Measurements from ENCODE around the gene NDUFC2.
"Not testable (repeated sequence)": the region's sequence is repeated elsewhere in the genome, so short reads cannot be mapped to it uniquely, and the experiment has no call there.

Gene NDUFC2

DNA sequence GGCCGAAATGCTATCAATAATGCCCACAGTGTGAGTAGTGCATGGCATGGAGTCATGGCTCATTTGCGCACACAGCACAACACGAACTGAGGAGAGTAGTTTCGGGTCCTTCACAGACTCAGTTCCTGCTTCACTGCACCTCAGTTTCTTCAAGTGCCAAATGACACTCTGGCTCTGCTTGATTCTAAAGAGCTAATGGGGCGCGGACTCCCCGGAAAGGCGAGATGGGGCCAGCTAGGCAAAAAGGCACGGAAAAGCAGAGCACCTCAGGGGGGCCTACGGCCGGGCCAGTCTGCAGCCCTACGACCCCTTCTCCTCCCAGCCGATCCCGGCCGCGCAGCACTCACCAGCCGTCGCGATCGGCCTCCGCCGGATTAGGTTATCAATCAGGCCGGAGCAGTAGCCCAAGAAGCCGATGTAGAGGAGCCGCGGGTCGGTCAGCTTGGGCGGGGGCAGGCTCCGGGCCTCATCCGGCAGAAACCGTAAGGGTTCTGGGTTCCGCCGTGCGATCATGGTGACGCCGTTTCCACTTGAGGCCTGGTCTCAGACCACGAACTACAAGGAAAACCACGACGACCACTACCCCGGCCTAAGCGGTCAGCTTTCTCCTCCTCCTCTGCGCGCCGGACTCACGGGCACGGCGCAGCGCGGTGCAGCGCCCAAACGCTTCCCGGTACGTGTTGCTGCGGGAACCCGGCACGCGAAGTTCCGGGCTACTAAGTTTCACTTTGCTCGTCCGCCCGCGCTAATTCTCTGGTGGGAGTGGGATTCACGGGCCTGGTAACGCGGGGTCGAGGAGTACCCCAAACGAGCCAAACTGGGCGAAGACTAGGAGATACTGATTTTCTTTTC lies at the start of gene NDUFC2:
NDUFC2 (minus strand) TSS at position 631 of the 852 bp plus-strand sequence; CDS start at position 513, 118 bp downstream.
- peak; percentile 82 to 85 for DNase-seq

DNA sequence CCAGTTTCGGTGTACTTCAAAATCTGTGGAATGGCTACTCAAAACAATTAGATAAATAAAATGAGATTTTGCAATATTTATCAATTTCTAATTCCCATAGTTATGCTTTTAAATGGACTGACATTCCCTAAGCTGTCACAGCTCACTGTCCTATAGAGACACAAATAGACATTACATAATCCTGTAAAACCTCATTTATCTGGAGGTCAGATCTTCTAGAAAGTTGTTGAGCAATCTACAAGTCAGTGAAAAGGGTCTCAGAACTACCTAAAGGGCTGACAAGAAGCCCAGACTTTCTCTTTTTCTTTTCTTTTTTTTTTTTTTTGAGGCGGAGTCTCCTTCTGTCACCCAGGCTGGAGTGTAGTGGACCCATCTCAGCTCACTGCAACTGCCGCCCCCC lies 47.7 kb upstream of the NDUFC2 start:
- DNase-seq, result no peak

DNA sequence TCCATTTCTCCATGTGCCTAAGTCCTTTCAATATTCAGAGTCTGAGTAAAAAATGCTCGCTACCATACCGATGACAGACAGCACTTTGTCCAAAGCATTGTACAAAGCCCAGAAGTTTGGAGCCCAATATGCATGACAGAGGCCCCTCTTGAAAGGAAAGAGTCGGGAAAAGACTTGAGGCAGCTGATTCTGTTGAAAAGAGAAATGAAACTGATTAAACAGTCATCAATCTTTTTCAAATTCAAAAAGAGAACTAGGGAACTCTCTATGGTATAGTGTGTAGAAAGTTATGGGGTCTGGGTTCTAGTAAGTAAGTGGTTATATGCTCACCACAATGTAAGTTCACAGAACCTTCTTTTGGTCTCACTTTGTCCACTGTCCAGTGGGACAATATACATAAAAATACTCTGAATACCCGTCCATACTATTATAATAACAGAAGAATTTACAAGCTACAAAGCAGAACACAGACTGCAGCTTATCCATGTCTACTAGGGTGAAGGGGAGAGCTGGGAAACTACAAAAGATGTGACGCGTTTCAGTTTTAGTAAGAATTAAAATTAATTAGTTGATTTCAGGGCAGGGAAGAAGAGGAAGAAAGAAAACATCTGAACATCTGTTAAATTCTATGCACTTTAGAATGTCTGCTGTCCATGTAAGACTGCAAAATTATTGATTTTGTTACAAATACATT lies 33.1 kb upstream of the NDUFC2 start:
- no peak for DNase-seq

- no peak for DNase-seq
Observed at GRCh38 chr11:78111298-78111697, 31.6 kb upstream of the NDUFC2 start.

GRCh38 chr11:78110830-78111229 lies 31.2 kb upstream of the NDUFC2 start:
- DNase-seq, result no peak

- DNase-seq, result no peak
Observed at GRCh38 chr11:78110351-78110750, 30.7 kb upstream of the NDUFC2 start.

GRCh38 chr11:78109081-78110015 lies 29.7 kb upstream of the NDUFC2 start:
- DNase-seq, result no peak

DNA sequence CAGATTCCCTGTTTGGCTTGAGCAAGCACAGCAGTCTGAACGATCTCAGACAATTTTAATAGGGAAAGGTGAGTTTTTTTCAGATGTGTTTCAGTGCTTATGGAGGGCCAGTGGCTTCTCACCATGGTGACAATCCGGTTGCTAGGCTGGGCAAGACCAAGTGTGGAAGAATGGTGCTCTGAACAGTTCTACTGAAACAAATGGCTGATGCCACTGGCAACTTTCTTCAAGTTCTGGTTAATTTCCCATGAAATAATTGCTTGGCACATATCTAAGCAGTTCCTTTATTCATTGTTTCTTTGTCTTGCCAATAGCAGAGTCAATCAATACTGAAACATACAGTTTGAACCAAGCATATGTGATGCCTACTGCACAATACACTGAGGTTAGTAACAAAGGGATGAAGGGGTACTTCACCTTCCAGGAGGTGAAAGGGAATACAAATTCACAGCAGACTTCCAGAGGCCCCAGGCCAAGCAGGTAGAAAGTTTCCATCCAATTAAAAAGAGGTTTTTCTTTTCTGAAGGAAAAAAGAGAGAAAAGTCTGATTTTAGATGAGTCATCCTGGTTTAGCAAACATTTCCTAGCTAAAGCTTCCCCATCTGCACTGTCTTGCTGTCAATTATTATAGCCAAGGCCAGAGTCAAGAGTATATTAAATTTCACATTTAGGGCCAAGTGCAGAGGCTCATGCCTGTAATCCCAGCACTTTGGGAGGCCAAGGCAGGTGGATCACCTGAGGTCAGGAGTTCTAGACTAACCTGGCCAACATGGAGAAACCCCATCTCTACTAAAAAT lies 21.2 kb upstream of the NDUFC2 start:
- no peak for DNase-seq

DNA sequence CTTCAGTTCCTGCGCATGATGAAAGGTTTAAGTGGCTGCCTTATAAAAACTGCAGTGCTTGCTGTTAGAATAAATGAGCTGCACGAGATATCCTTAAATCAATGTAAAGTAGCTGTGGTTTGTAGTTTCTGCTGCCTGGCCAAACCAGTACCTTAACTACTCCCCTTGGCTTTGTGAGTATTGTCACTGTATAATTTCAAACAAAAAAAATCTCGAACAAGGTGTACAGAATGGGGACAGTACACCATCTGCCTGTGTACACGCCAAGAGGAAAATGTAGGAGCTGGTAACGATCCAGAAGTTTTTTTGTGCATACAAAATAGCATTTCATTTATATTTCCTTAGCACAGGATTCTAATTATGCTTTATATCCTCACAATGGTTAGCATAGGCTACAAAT lies 20.6 kb upstream of the NDUFC2 start:
- DNase-seq, result no peak

GRCh38 chr11:78099666-78100065 lies 20.0 kb upstream of the NDUFC2 start:
- no peak for DNase-seq

DNA sequence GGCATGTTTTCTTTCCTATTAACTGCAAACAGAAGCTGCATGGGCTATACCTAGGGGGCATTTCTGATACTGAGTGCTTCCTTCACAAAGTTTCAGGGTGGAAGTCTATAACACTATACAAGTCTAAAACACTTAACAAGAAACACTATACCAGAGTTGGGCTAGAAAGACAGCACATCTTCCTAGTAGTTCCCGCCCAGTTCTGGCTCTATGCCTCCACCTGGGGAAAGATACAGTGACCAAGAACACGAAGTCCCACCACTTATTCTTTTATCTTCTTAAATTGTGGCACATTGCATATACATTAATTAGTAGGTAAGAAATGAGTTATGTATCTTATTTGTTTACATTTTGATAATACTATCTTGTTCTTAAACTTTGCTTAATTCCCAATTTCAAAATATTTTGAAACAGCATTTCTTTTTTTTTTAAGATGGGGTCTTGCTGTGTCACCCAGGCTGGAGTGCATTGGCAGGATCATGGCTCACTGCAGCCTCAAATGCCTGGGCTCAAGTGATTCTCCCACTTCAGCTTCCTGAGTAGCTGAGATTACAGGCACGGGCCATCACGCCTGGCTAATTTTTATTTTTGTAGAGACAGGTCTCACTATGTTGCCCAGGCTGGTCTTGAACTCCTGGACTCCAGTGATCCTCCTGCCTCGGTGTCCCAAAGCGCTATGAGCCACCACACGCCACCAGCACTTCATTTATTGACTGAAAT lies 18.2 kb upstream of the NDUFC2 start:
- no peak for DNase-seq

- no peak for DNase-seq
Observed at GRCh38 chr11:78094250-78094649, 14.6 kb upstream of the NDUFC2 start.

DNA sequence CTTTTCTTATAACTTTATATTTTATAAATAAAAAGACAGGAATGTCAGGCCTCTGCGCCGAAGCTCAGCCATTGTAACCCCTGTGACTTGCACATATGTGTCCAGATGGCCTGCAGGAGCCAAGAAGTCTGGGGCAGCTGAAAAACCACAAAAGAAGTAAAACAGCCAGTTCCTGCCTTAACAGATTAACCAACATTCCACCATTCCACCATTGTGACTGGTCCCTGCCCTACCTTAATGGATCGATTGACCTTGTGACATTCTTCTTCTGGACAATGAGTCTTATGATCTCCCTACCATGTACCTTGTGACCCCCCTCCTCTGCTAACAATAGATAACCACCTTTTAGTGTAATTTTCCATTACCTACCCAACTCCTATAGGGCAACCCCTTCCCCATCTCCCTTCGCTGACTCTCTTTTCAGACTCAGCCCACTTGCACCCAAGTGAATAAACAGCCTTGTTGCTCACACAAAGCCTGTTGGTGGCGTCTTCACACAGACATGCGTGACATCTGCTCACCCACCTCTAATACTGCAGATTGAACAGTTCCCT lies 6.9 kb upstream of the NDUFC2 start:
- not testable (repeated sequence) for DNase-seq

- DNase-seq, result no peak
Observed at GRCh38 chr11:78085972-78086371, 6.3 kb upstream of the NDUFC2 start.

GRCh38 chr11:78084506-78084905 lies 4.8 kb upstream of the NDUFC2 start:
- DNase-seq, result not testable (repeated sequence)

DNA sequence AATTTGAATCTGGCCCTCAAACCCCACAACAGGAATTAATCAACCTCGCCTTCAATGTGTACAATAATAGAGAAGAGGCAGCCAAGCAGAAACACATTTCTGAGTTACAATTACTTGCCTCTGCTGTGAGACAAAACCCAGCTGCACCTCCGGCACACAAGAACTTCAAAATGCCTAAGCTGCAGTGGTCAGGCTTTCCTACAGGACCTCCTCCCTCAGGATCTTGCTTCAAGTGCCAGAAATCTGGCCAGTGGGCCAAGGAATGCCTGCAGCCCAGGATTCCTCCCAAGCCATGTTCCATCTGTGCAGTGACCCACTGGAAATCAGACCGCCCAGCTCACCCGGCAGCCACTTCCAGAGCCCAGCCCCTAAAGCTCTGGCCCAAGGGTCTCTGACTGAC lies 3.4 kb upstream of the NDUFC2 start:
- DNase-seq, result no peak

DNA sequence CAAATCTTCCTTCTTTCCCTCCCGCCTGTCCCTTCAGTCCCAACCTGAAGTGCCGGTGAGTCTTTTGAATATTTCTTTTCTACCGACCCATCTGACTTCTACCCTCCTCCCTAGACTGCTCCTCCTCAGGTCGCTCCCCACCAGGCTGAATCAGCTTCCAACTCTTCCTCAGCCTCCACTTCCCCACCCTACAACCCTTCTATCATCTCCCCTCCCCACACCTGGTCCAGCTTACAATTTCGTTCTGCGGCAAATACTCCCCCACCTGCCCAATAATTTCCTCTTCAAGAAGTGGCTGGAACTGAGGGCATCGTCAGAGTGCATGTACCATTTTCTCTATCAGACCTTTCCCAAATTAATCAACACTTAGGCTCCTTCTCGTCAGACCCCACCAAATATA lies 2.5 kb upstream of the NDUFC2 start:
- DNase-seq, result no peak

GRCh38 chr11:78081583-78081982 lies 1.9 kb upstream of the NDUFC2 start:
- DNase-seq, result no peak

DNA sequence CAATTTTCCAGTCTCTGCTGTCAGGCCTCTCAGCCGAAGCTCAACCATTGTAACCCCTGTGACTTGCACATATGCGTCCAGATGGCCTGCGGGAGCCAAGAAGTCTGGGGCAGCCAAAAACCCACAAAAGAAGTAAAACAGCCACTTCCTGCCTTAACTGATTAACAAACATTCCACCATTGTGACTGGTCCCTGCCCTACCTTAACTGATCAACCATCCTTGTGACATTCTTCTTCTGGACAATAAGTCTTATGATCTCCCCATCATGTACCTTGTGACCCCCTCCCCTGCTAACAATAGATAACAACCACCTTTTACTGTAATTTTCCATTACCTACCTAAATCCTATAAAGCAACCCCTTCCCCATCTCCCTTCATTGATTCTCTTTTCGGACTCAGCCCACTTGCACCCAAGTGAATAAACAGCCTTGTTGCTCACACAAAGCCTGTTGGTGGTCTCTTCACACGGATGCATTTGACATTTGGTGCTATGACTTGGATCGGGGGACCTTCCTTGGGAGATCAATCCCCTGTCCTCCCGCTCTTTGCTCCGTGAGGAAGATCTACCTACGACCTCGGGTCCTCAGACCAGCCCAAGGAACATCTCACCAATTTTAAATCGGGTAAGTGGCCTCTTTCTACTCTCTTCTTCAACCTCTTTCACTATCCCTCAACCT lies 1.3 kb upstream of the NDUFC2 start:
- no peak for DNase-seq

DNA sequence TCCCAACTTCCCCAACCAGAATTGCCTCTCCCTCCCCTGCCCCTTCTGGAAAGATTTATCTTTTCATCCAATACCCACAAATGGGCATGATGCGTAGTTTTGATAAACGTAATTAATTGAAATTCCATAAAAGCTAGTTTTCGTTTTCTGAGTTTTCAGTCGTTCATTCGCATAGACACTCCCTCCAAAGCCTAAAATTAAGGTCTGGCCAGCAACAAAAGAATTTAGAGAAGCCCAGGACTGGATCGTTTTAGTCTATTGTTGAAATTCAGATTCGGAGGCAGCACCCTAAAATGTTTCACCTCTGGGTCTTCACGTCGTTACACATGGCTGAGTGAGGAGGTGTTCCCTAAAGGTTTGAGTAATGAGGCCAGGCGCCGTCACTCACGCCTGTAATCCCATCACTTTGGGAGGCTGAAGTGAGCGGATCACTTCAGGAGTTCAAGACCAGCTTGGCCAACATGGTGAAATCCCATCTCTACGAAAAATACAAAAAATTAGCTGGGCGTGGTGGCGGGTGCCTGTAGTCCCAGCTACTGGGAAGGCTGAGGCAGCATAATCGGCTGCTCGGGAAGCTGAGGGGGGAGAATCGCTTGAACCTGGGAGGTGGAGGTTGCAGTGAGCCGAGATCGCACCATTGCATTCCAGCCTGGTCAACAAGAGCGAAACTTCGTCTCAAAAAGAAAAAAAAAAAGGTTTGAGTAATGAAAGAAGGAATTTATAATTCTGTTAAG lies 589 bp upstream of the NDUFC2 start:
- peak in 1 of 2 experiments; percentile 22 for DNase-seq

All from activated T-cell treated with anti-CD3 and anti-CD28 coated beads, Interleukin-2, amount 50 U/mL, for 48 hours (primary cell).